ENCODE results near the gene SLC10A7. TPM values are rescaled to one million over a fixed set of nuclear protein-coding genes. Genes with fewer than 3 reads are reported as not detected.

Gene SLC10A7
- total and polyA plus RNA-seq, 9 donors: 4.0 to 12.4 (median 9.7) TPM

- H3K4me3 ChIP-seq: no peak overlapping the region
- H3K4me1 ChIP-seq (ENCODE audit: insufficient read depth): peaks cover 13% of the 10 kb centered on the region
- WGBS, 3 donors: 56 to 65% (median 58%) methylated on average over 3 of the region's 3 CpGs
- H3K27ac ChIP-seq: no peak overlapping the region
- H3K27me3 ChIP-seq: no peaks in the 10 kb centered on the region
- no peaks in the 10 kb centered on the region for H3K9me3 ChIP-seq
- no peak for TF ChIP-seq POLR2A (IDR thresholded peaks at IDR 0.05)
- no peak for TF ChIP-seq EP300 (IDR thresholded peaks at IDR 0.05)
- TF ChIP-seq CTCF (IDR thresholded peaks at IDR 0.05): no peak
- intact Hi-C loops (cut with DNase I): no loop called here
- no peak for DNase-seq
- no peaks in the 10 kb centered on the region for H3K36me3 ChIP-seq
Measured at GRCh38 chr4:146245246-146245645, 276.5 kb downstream of the SLC10A7 start.

- Histone ChIP-seq H3K9me3 (no peaks in the 10 kb centered on the region), H3K4me1 (ENCODE audit: insufficient read depth) (peaks cover 13% of the 10 kb centered on the region), H3K36me3 (no peaks in the 10 kb centered on the region), H3K27ac (no peak overlapping the region), H3K4me3 (no peak overlapping the region), H3K27me3 (no peaks in the 10 kb centered on the region)
- WGBS, 3 donors: 91 to 92% (median 91%) methylated on average over 9 of the region's 9 CpGs
- no peak for DNase-seq
- no peak for TF ChIP-seq EP300 (IDR thresholded peaks at IDR 0.05)
- TF ChIP-seq CTCF (IDR thresholded peaks at IDR 0.05): no peak
- no peak for TF ChIP-seq POLR2A (IDR thresholded peaks at IDR 0.05)
- intact Hi-C loops (cut with DNase I): no loop called here
Measured at GRCh38 chr4:146244496-146244895, 277.2 kb downstream of the SLC10A7 start.

GRCh38 chr4:146243883-146244277 lies 277.9 kb downstream of the SLC10A7 start:
- Histone ChIP-seq H3K4me3 (no peak overlapping the region), H3K27me3 (no peaks in the 10 kb centered on the region), H3K27ac (no peak overlapping the region), H3K36me3 (no peaks in the 10 kb centered on the region), H3K9me3 (no peaks in the 10 kb centered on the region), H3K4me1 (ENCODE audit: insufficient read depth) (peaks cover 13% of the 10 kb centered on the region)
- no peak for DNase-seq
- WGBS, 3 donors: 91 to 97% (median 94%) methylated on average over 17 of the region's 17 CpGs
- TF ChIP-seq POLR2A (IDR thresholded peaks at IDR 0.05) (no peak), EP300 (IDR thresholded peaks at IDR 0.05) (no peak), CTCF (IDR thresholded peaks at IDR 0.05) (no peak)
- intact Hi-C loops (cut with DNase I): no loop called here

GRCh38 chr4:146243141-146243882 lies 278.4 kb downstream of the SLC10A7 start:
- TF ChIP-seq POLR2A (IDR thresholded peaks at IDR 0.05) (no peak), EP300 (IDR thresholded peaks at IDR 0.05) (no peak), CTCF (IDR thresholded peaks at IDR 0.05) (no peak)
- Histone ChIP-seq H3K4me1 (ENCODE audit: insufficient read depth) (peaks cover 13% of the 10 kb centered on the region), H3K9me3 (no peaks in the 10 kb centered on the region), H3K36me3 (no peaks in the 10 kb centered on the region), H3K27ac (no peak overlapping the region), H3K27me3 (no peaks in the 10 kb centered on the region), H3K4me3 (no peak overlapping the region)
- peak in 3 of 5 donors; percentile 30 to 45 (median 38) for DNase-seq
- intact Hi-C loops (cut with DNase I): no loop called here
- WGBS, 3 donors: 72 to 80% (median 73%) methylated on average over 24 of the region's 24 CpGs

Data from ovary (tissue), 9 donors.